C4-2B (cell line): ENCODE data around the gene PET100.

ENCODE experiments used
- H3K27ac ChIP-seq: fragments of 450-650 bp; 2 replicates; pipeline ENCODE4 v1.5.1; 2017
- ZFX ChIP-seq: fragments of 450-650 bp; IDR thresholded peaks from 2 replicates; pipeline ENCODE4 v1.6.1; 2017
- TF ChIP-seq, protein P1 (sequence below): fragments of 450-650 bp; conservative IDR thresholded peaks from 2 replicates; pipeline ENCODE4 v1.5.1; 2017; ENCODE audit warnings: mild to moderate bottlenecking

Gene PET100

GRCh38 chr19:7670790-7671189 is 41.2 kb downstream of the PET100 start:
- no peak overlapping the region for H3K27ac ChIP-seq
- no peak for TF ChIP-seq ZFX
- TF ChIP-seq, protein P1, sequence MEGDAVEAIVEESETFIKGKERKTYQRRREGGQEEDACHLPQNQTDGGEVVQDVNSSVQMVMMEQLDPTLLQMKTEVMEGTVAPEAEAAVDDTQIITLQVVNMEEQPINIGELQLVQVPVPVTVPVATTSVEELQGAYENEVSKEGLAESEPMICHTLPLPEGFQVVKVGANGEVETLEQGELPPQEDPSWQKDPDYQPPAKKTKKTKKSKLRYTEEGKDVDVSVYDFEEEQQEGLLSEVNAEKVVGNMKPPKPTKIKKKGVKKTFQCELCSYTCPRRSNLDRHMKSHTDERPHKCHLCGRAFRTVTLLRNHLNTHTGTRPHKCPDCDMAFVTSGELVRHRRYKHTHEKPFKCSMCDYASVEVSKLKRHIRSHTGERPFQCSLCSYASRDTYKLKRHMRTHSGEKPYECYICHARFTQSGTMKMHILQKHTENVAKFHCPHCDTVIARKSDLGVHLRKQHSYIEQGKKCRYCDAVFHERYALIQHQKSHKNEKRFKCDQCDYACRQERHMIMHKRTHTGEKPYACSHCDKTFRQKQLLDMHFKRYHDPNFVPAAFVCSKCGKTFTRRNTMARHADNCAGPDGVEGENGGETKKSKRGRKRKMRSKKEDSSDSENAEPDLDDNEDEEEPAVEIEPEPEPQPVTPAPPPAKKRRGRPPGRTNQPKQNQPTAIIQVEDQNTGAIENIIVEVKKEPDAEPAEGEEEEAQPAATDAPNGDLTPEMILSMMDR, result no peak

- no peak overlapping the region for H3K27ac ChIP-seq
- no peak for TF ChIP-seq ZFX
- TF ChIP-seq, protein P1, result no peak
These were observed 42.9 kb downstream of the PET100 start for GRCh38 chr19:7672522-7672921.

DNA sequence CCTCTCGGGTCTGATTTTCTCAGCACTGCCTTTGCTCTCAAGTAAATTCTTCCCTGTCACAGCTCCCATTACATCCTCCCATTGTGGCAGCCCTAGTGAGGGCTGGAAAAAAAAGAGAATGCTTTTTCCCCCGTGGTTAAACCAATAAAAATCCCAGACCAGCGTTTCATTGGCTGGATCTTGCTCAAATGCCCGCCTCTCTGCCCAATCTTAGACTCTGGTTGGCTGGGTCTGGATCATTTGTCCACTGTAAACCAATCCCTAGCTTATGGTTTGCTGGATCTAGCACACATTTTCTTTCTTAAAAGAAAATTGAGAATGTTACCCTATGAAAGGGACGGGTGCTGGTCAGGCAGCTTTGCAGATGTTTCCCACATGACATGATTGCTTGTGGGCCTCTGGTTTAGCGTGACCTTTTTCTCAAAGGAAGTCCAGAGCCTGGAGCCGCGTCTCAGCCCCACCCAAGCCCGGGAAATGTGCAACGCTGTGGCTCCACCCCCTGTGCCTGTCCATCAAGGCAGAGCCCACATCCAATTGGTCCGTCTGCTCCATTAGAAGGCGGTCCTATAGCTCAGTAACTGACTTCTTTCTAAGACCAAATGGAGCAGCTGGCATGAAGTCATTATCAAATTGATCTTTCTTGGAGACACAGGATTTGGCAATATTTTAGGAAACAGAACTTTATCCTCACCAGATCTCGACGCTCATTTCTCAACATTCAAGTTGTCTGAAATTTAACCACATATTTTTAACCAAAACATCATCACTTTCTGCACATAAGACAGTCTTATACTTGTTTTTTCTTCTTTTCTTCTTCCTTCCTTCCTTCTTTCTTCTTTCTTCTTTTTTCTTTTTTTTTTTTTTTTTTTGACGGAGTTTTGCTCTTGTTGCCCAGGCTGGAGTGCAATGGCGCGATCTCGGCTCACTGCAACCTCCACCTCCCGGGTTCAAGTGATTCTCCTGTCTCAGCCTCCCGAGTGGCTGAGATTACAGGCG is 44.7 kb downstream of the PET100 start:
- no peak overlapping the region for H3K27ac ChIP-seq
- TF ChIP-seq, protein P1, result no peak
- no peak for TF ChIP-seq ZFX

- H3K27ac ChIP-seq, result no peak overlapping the region
- TF ChIP-seq, protein P1, result no peak
- TF ChIP-seq ZFX, result no peak
These were observed 46.8 kb downstream of the PET100 start for GRCh38 chr19:7676376-7676775.

DNA sequence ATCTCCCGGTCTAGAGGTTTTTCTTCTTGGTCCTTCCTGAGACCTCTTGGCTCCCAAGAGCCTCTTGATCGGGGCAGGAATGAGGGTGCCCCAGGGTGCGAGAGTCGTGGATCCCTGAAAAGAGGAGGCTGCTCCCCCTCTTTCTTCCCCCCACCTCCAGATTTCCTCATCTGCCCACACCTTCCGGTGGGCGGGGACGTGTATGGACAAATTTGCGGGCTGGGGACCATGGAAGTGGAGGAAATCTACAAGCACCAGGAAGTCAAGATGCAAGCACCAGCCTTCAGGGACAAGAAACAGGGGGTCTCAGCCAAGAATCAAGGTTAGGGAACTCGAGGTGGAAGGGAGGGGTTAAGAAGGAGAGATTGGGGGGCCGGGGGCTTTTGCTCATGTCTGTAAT is 47.3 kb downstream of the PET100 start, which contains the start of gene MCEMP1:
MCEMP1 (plus strand) TSS at position 237 of the 400 bp plus-strand sequence; CDS start at position 268, 31 bp downstream.
- H3K27ac ChIP-seq, result no peak within 1 kb of the TSS
- TF ChIP-seq ZFX, result no peak
- TF ChIP-seq, protein P1, result no peak

DNA sequence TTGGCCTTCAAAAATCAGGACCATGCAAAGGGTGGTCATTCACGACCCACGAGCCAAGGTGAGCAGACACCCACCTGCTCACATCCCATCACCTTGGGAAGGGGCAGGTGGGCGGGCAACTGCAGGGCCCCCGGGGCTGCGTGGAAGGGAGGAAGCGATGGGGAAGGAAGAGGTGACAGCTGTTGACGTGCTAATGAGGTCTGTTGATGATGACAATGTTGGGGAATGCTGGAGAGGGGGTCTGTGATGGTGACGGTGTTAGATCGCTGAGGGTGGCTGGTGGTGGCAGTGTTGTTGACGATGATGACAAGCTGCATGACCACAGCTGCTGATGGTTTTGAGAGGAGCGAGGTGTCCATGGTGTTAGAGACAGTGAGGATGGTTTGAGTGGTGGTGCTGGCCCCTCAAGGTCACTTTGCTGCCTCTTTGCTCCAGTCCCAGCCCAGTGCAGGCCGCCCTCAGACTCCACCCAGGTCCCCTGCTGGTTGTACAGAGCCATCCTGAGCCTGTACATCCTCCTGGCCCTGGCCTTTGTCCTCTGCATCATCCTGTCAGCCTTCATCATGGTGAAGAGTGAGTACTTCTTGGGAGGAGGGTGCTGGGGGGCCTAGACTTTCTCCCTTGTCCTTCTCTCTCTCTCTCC is 48.2 kb downstream of the PET100 start:
- no peak overlapping the region for H3K27ac ChIP-seq
- TF ChIP-seq ZFX, result no peak
- TF ChIP-seq, protein P1, result no peak
